Peyer's patch (tissue), 4 donors: ENCODE data around the gene GRWD1. TPM values are rescaled to one million over a fixed set of nuclear protein-coding genes. Genes with fewer than 3 reads are reported as not detected.

Experiments used
- DNase-seq, 3 donors: peaks; one replicate each; pipeline ENCODE4 v3.0.0-alpha.2; 2017 to 2019
- H3K27ac ChIP-seq, 4 donors: fragments of 200-600 bp; sonication (generic); one replicate each; pipeline ENCODE4 v1.5.1; 2016 to 2019
- H3K27me3 ChIP-seq, 2 donors: fragments of 200-600 bp; sonication (generic); one replicate each; pipeline ENCODE4 v1.5.1; 2019
- H3K36me3 ChIP-seq, 3 donors: fragments of 200-600 bp; sonication (generic); one replicate each; pipeline ENCODE4 v1.5.1; 2016 to 2019
- H3K4me1 ChIP-seq, 4 donors: fragments of 200-600 bp; sonication (generic); one replicate each; pipeline ENCODE4 v1.5.1; 2016 to 2019
- H3K4me3 ChIP-seq, 4 donors: fragments of 200-600 bp; sonication (generic); 1 replicate in 3 of 4; 2 replicates in 1 of 4; pipeline ENCODE4 v1.5.1; 2016 to 2019; ENCODE audit warnings: mild to moderate bottlenecking in 1 of 4
- H3K9me3 ChIP-seq, 4 donors: fragments of 200-600 bp; sonication (generic); one replicate each; pipeline ENCODE4 v1.5.1; 2016 to 2019; ENCODE audit warnings: mild to moderate bottlenecking in 1 of 4
- CTCF ChIP-seq, 6 experiments: fragments of 450-650 bp in 4 of 6; fragments of 200-600 bp in 2 of 6; sonication (generic) in 1 of 6; IDR thresholded peaks; one replicate each; pipeline ENCODE4 v1.5.1; 2017 to 2019; ENCODE audit warnings: antibody characterized with exemption in 6 of 6, mild to moderate bottlenecking in 3 of 6, moderate library complexity in 1 of 6
- POLR2A ChIP-seq, 2 donors: fragments of 450-650 bp; IDR thresholded peaks; one replicate each; pipeline ENCODE4 v1.5.1; 2017; ENCODE audit warnings: antibody characterized with exemption in 2 of 2, mild to moderate bottlenecking in 2 of 2, moderate library complexity in 2 of 2
- total RNA-seq, 4 donors: library from RNA; depleted of rRNA; stranded (reverse); fragments of >200 nt; gene quantifications; one replicate each; pipeline ENCODE4 v1.1.0, GENCODE V29; 2016

The GRWD1 gene
- total RNA-seq, 4 donors from 2014 or later: 10.0 to 17.6 (median 15.6) TPM

- no peak for DNase-seq
- Histone ChIP-seq H3K27me3 (no peaks in the 10 kb centered on the region), H3K27ac (no peak overlapping the region), H3K4me3 (no peak overlapping the region), H3K36me3 (no peaks in the 10 kb centered on the region), H3K9me3 (no peaks in the 10 kb centered on the region), H3K4me1 (no peaks in the 10 kb centered on the region)
- no peak for TF ChIP-seq CTCF (IDR thresholded peaks at IDR 0.05)
- TF ChIP-seq POLR2A (IDR thresholded peaks at IDR 0.05): no peak
These were observed 12.4 kb upstream of the GRWD1 start for GRCh38 chr19:48433337-48433736.

- Histone ChIP-seq H3K27me3 (no peaks in the 10 kb centered on the region), H3K4me3 (no peak overlapping the region), H3K27ac (no peak overlapping the region), H3K36me3 (no peaks in the 10 kb centered on the region), H3K9me3 (no peaks in the 10 kb centered on the region), H3K4me1 (no peaks in the 10 kb centered on the region)
- DNase-seq: no peak
- TF ChIP-seq CTCF (IDR thresholded peaks at IDR 0.05) (no peak), POLR2A (IDR thresholded peaks at IDR 0.05) (no peak)
These were observed 9.2 kb upstream of the GRWD1 start for GRCh38 chr19:48436586-48436985.

- Histone ChIP-seq H3K9me3 (no peaks in the 10 kb centered on the region), H3K36me3 (no peaks in the 10 kb centered on the region), H3K27me3 (peaks cover 0 to 11% of the 10 kb centered on the region in 2 donors), H3K4me1 (peaks cover 0 to 23% (median 14%) of the 10 kb centered on the region in 4 donors), H3K27ac (no peak overlapping the region), H3K4me3 (no peak overlapping the region)
- DNase-seq: no peak
- TF ChIP-seq CTCF (IDR thresholded peaks at IDR 0.05) (no peak), POLR2A (IDR thresholded peaks at IDR 0.05) (no peak)
These were observed 4.3 kb upstream of the GRWD1 start for GRCh38 chr19:48441360-48442050.

GRCh38 chr19:48442116-48443035 lies 3.4 kb upstream of the GRWD1 start:
- peak overlapping the region in 1 of 4 donors; percentile 90 for H3K4me3 ChIP-seq
- no peak overlapping the region for H3K27ac ChIP-seq
- peaks cover 0 to 3% (median 0%) of the 10 kb centered on the region in 3 donors for H3K36me3 ChIP-seq
- H3K27me3 ChIP-seq: peaks cover 0 to 11% of the 10 kb centered on the region in 2 donors
- DNase-seq: no peak
- H3K4me1 ChIP-seq: peaks cover 0 to 28% (median 15%) of the 10 kb centered on the region in 4 donors
- no peaks in the 10 kb centered on the region for H3K9me3 ChIP-seq
- TF ChIP-seq POLR2A (IDR thresholded peaks at IDR 0.05) (no peak), CTCF (IDR thresholded peaks at IDR 0.05) (no peak)

- Histone ChIP-seq H3K27ac (no peak overlapping the region), H3K9me3 (no peaks in the 10 kb centered on the region), H3K4me3 (peak overlapping the region in 3 of 4 donors; percentile 36 to 90 (median 46)), H3K27me3 (peaks cover 0 to 11% of the 10 kb centered on the region in 2 donors), H3K36me3 (peaks cover 0 to 9% (median 0%) of the 10 kb centered on the region in 3 donors), H3K4me1 (peaks cover 0 to 28% (median 15%) of the 10 kb centered on the region in 4 donors)
- no peak for TF ChIP-seq CTCF (IDR thresholded peaks at IDR 0.05)
- TF ChIP-seq POLR2A (IDR thresholded peaks at IDR 0.05): no peak
- no peak for DNase-seq
These were observed 2.5 kb upstream of the GRWD1 start for GRCh38 chr19:48443256-48443655.
